OCI-LY3 (cell line): ENCODE data around the gene HEXIM1.

Source experiments
- H2AFZ ChIP-seq: fragments of 200-600, 300-600 bp; shearing (Covaris generic); 2 replicates; pipeline ENCODE4 v1.6.0; 2014; ENCODE audit warnings: antibody characterized with exemption, low read depth, low read length
- H3K27ac ChIP-seq: fragments of 200-600, 300-600 bp; sonication (generic); 2 replicates; pipeline ENCODE4 v1.5.1; 2014; ENCODE audit warnings: mild to moderate bottlenecking, low read length, moderate library complexity, mixed read lengths
- H3K27me3 ChIP-seq: fragments of 200-600, 300-600 bp; sonication (generic); 2 replicates; pipeline ENCODE4 v1.6.1; 2014; ENCODE audit warnings: low read depth, low read length, mixed read lengths
- H3K36me3 ChIP-seq: fragments of 200-600, 300-600 bp; sonication (generic); replicated peaks from 2 replicates; pipeline ENCODE3; 2014; ENCODE audit warnings: low read depth, low read length, mixed read lengths
- H3K4me1 ChIP-seq: fragments of 300-600, 200-600 bp; sonication (generic); 2 replicates; pipeline ENCODE4 v1.6.1; 2014; ENCODE audit warnings: low read length, mixed read lengths
- H3K4me2 ChIP-seq: fragments of 200-600, 300-600 bp; sonication (generic); 2 replicates; pipeline ENCODE4 v1.6.1; 2014; ENCODE audit warnings: low read length, mixed read lengths
- H3K4me3 ChIP-seq: fragments of 300-600, 200-600 bp; sonication (generic); 2 replicates; pipeline ENCODE4 v1.5.1; 2014; ENCODE audit warnings: antibody characterized with exemption, mild to moderate bottlenecking, low read length, moderate library complexity
- H3K79me2 ChIP-seq: fragments of 300-600, 200-600 bp; shearing (Covaris generic); 2 replicates; pipeline ENCODE4 v1.6.1; 2014; ENCODE audit warnings: mild to moderate bottlenecking, low read length, mixed read lengths
- H3K9ac ChIP-seq: fragments of 300-600, 200-600 bp; shearing (Covaris generic); 2 replicates; pipeline ENCODE4 v1.6.0; 2014; ENCODE audit warnings: mild to moderate bottlenecking, low read length, moderate library complexity
- H3K9me3 ChIP-seq: fragments of 200-600, 300-600 bp; shearing (Covaris generic); 2 replicates; pipeline ENCODE4 v1.6.1; 2014; ENCODE audit warnings: low read length, mixed read lengths; ENCODE audit not compliant: insufficient read depth
- H4K20me1 ChIP-seq: fragments of 200-600, 300-600 bp; sonication (generic); 2 replicates; pipeline ENCODE4 v1.6.1; 2016; ENCODE audit warnings: low read length, mixed read lengths; ENCODE audit not compliant: insufficient read depth
- CTCF ChIP-seq: fragments of 200-600, 300-600 bp; sonication (generic); IDR thresholded peaks from 2 replicates; pipeline ENCODE4 v1.5.1; 2014; ENCODE audit warnings: antibody characterized with exemption, low read length, low read depth
- EZH2phosphoT487 ChIP-seq: fragments of 200-600 bp; shearing (Covaris generic); IDR thresholded peaks from 2 replicates; pipeline ENCODE4 v1.6.1; 2018; ENCODE audit warnings: antibody characterized with exemption, mixed run types, low read depth

HEXIM1 gene

GRCh38 chr17:45125509-45125908 is 22.8 kb upstream of the HEXIM1 start:
- TF ChIP-seq CTCF: no peak
- no peak for TF ChIP-seq EZH2phosphoT487
- Histone ChIP-seq H3K4me3 (no peak overlapping the region), H3K79me2 (no peaks in the 10 kb centered on the region), H3K4me2 (no peak overlapping the region), H4K20me1 (no peaks in the 10 kb centered on the region), H3K9ac (no peak overlapping the region), H3K27me3 (no peaks in the 10 kb centered on the region; the same call in 1 of the 2 replicates), H3K36me3 (no peaks in the 10 kb centered on the region), H3K9me3 (no peaks in the 10 kb centered on the region), H3K4me1 (peaks cover 4% of the 10 kb centered on the region; the same call in 1 of the 2 replicates), H2AFZ (no peak overlapping the region), H3K27ac (no peak overlapping the region)

DNA sequence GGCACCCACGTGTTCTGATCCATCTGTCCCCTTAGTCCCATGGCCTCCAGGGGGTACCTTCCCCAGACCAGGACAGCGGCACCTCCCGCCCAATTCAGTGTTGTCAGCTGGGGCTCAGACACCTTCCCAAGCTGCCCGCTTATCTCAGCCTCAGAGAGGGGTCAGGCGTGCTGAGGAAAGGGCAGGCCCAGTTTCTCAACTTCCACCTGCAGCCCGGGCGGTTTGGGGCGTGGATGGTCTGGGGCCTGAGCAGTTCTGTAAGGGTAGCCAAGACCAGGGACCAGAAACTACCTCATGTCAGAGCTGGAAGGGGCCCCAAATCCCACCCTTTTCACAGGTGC is 21.1 kb upstream of the HEXIM1 start:
- Histone ChIP-seq H2AFZ (no peak overlapping the region), H3K4me3 (no peak overlapping the region), H3K4me2 (no peak overlapping the region), H3K36me3 (no peaks in the 10 kb centered on the region), H3K4me1 (peaks cover 7% of the 10 kb centered on the region; the same call in 1 of the 2 replicates), H3K27me3 (no peaks in the 10 kb centered on the region; the same call in 1 of the 2 replicates), H3K27ac (no peak overlapping the region), H3K9ac (no peak overlapping the region), H4K20me1 (no peaks in the 10 kb centered on the region), H3K9me3 (no peaks in the 10 kb centered on the region), H3K79me2 (no peaks in the 10 kb centered on the region)
- TF ChIP-seq EZH2phosphoT487 (no peak), CTCF (no peak)

DNA sequence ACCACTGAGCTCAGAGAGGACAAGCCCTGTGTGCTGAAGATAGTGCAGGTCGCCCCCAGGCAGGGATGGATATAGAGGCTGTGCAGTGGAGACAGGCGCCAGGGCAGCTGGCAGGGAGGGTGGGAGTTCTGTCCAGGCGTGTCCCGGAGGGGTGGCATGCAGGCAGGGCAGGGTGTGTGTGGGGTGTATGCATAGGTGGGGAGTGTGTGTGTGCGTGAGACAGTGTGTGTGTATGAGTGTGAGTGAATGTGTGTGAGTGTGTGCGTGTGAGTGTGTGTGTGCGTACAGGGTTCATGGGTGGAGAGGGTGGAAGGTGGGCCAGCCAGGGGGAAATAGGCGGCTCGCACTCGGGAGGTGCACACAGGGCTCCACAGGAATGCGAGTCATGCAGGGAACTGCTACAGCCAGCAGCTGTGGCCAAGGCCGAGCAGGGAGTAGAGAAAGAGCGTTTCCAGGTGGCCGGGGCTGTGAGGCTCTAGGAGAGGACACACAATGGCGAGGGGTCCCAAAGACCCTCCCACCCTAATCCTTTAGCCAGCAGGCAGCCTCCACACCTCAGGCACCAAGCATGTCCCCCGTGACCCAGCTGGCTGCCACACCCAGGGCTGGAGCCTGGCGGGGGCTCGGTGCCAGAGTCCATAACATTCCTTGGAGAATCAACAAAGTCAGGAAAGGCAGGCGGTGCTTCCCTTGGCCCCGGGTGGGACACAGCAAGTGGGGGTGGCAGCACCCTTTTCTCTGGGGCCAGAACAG is 20.6 kb upstream of the HEXIM1 start:
- Histone ChIP-seq H3K9me3 (no peaks in the 10 kb centered on the region), H3K4me2 (no peak overlapping the region), H3K36me3 (no peaks in the 10 kb centered on the region), H2AFZ (no peak overlapping the region), H3K4me1 (peaks cover 7% of the 10 kb centered on the region; the same call in 1 of the 2 replicates), H3K27me3 (no peaks in the 10 kb centered on the region; the same call in 1 of the 2 replicates), H3K9ac (no peak overlapping the region), H3K4me3 (no peak overlapping the region), H4K20me1 (no peaks in the 10 kb centered on the region), H3K79me2 (no peaks in the 10 kb centered on the region), H3K27ac (no peak overlapping the region)
- TF ChIP-seq EZH2phosphoT487: no peak
- no peak for TF ChIP-seq CTCF

DNA sequence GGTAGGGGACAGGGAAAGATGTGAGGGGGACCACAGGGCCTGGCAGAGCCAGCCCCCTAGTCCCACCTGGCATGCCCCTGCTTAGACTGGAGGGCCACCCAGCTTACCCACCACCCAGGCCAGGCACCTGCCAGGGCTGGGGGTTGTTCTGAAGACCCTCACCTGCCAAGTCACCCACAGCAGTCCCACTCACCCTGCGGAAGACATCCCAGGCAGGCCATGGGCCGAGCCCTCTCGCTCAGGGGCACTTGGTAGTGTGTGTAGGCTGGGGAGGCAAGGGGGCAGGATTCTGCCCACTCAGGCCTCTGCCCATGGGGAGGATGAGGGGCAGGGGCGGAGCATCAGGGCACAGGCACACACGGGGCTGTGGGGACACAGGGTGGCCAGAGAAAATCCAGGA is 19.9 kb upstream of the HEXIM1 start:
- Histone ChIP-seq H3K4me2 (no peak overlapping the region), H3K9ac (no peak overlapping the region), H3K27ac (no peak overlapping the region), H3K79me2 (no peaks in the 10 kb centered on the region), H2AFZ (no peak overlapping the region), H3K9me3 (no peaks in the 10 kb centered on the region), H3K36me3 (no peaks in the 10 kb centered on the region), H3K4me1 (peaks cover 7% of the 10 kb centered on the region; the same call in 1 of the 2 replicates), H3K4me3 (no peak overlapping the region), H3K27me3 (no peaks in the 10 kb centered on the region; the same call in 1 of the 2 replicates), H4K20me1 (no peaks in the 10 kb centered on the region)
- TF ChIP-seq CTCF: no peak
- TF ChIP-seq EZH2phosphoT487: no peak
